Lower leg skin (tissue), 3 donors: ENCODE results near the gene UFD1.

Experiments
- CTCF ChIP-seq, 3 donors: fragments of 450-650 bp; IDR thresholded peaks; one replicate each; pipeline ENCODE4 v1.5.1; 2016; ENCODE audit warnings: antibody characterized with exemption in 3 of 3, mild to moderate bottlenecking in 3 of 3, moderate library complexity in 2 of 3
- POLR2A ChIP-seq, 2 donors: fragments of 450-650 bp; IDR thresholded peaks; one replicate each; pipeline ENCODE4 v1.6.1; 2016 to 2017; ENCODE audit warnings: antibody characterized with exemption in 2 of 2, mild to moderate bottlenecking in 1 of 2, moderate library complexity in 1 of 2

GRCh38 chr22:19526076-19526701 lies 47.2 kb upstream of the UFD1 start:
- no peak for TF ChIP-seq CTCF (IDR thresholded peaks at IDR 0.05)
- no peak for TF ChIP-seq POLR2A (IDR thresholded peaks at IDR 0.05)
